Neural progenitor cell (in vitro differentiated cells): ENCODE data around the gene CCDC33. TPM values are rescaled to one million over a fixed set of nuclear protein-coding genes. Genes with fewer than 3 reads are reported as not detected.

Experiments used
- DNase-seq: peaks from one replicate; pipeline ENCODE4 v3.0.0-alpha.2; 2016; ENCODE audit warnings: low spot score
- H2AFZ ChIP-seq: fragments of 200-600 bp; sonication (generic); replicated peaks from 2 replicates; pipeline ENCODE4 v1.6.1; 2016; ENCODE audit warnings: antibody characterized with exemption
- H3F3A ChIP-seq: fragments of 200-600 bp; sonication (generic); 2 replicates; pipeline ENCODE4 v1.6.1; 2016; ENCODE audit warnings: antibody characterized with exemption, low read depth
- H3K27ac ChIP-seq: fragments of 200-600 bp; sonication (generic); 2 replicates; pipeline ENCODE4 v1.5.1; 2016; ENCODE audit warnings: mild to moderate bottlenecking
- H3K27me3 ChIP-seq: fragments of 200-600 bp; sonication (generic); 2 replicates; pipeline ENCODE4 v1.6.1; 2016; ENCODE audit warnings: mild to moderate bottlenecking, moderate library complexity
- H3K36me3 ChIP-seq: fragments of 200-600 bp; sonication (generic); 2 replicates; pipeline ENCODE4 v1.5.1; 2016
- H3K4me1 ChIP-seq: fragments of 200-600 bp; sonication (generic); 2 replicates; pipeline ENCODE4 v1.6.1; 2016; ENCODE audit warnings: mixed run types
- H3K4me2 ChIP-seq: fragments of 200-600 bp; sonication (generic); 2 replicates; pipeline ENCODE4 v1.6.1; 2016
- H3K4me3 ChIP-seq: fragments of 200-600 bp; sonication (generic); 2 replicates; pipeline ENCODE4 v1.5.1; 2016
- H3K79me2 ChIP-seq: fragments of 200-600 bp; sonication (generic); 2 replicates; pipeline ENCODE4 v1.6.1; 2016; ENCODE audit warnings: low read depth
- H3K9ac ChIP-seq: fragments of 200-600 bp; sonication (generic); 2 replicates; pipeline ENCODE4 v1.6.1; 2016
- H3K9me3 ChIP-seq: fragments of 200-600 bp; sonication (generic); 2 replicates; pipeline ENCODE4 v1.5.1; 2016; ENCODE audit warnings: low read depth
- H4K20me1 ChIP-seq: fragments of 200-600 bp; sonication (generic); 2 replicates; pipeline ENCODE4 v1.6.1; 2016; ENCODE audit warnings: low read depth
- H3K27ac Mint-ChIP-seq: 3 replicates; pipeline ENCODE4 v1.8.0; 2021; ENCODE audit warnings: mixed read lengths
- H3K27me3 Mint-ChIP-seq: 2 replicates; pipeline ENCODE4 v1.8.0; 2022; ENCODE audit warnings: low read depth, mild to moderate bottlenecking, inconsistent platforms, moderate library complexity, mixed read lengths; ENCODE audit not compliant: insufficient read depth
- H3K36me3 Mint-ChIP-seq: 3 replicates; pipeline ENCODE4 v1.8.0; 2021; ENCODE audit warnings: mixed read lengths
- H3K4me1 Mint-ChIP-seq: 3 replicates; pipeline ENCODE4 v1.8.0; 2021; ENCODE audit warnings: mixed read lengths
- H3K4me3 Mint-ChIP-seq: 3 replicates; pipeline ENCODE4 v1.8.0; 2021; ENCODE audit warnings: mild to moderate bottlenecking, moderate library complexity, mixed read lengths
- H3K9me3 Mint-ChIP-seq: 3 replicates; pipeline ENCODE4 v1.8.0; 2020; ENCODE audit warnings: mixed read lengths
- CTCF ChIP-seq: fragments of 200-600 bp; sonication (generic); IDR thresholded peaks from 2 replicates; pipeline ENCODE4 v1.5.1; 2017; ENCODE audit warnings: antibody characterized with exemption, mild to moderate bottlenecking
- EZH2 ChIP-seq: fragments of 200-600 bp; sonication (generic); IDR thresholded peaks from 2 replicates; pipeline ENCODE4 v1.6.1; 2017; ENCODE audit warnings: antibody characterized with exemption, mild to moderate bottlenecking, moderate library complexity
- EZH2phosphoT487 ChIP-seq: fragments of 200-600 bp; sonication (generic); IDR thresholded peaks from 2 replicates; pipeline ENCODE4 v1.6.1; 2017; ENCODE audit warnings: antibody characterized with exemption
- total RNA-seq: library from RNA; depleted of rRNA; stranded (reverse); fragments of >200 nt; gene quantifications from 2 replicates; pipeline ENCODE4 v1.2.3, GENCODE V29; 2015; ENCODE audit warnings: low replicate concordance

CCDC33 gene
- total RNA-seq, 1 donor from 2014 or later: not detected

- peaks cover 22% of the 10 kb centered on the region for H3K27me3 Mint-ChIP-seq
- peak; percentile 87 for DNase-seq
- H3K4me3 Mint-ChIP-seq: peak overlapping the region; percentile 78
- Histone ChIP-seq H3K4me3 (no peak overlapping the region), H3K27me3 (no peaks in the 10 kb centered on the region), H3K36me3 (no peaks in the 10 kb centered on the region), H4K20me1 (no peaks in the 10 kb centered on the region), H2AFZ (no peak overlapping the region), H3K79me2 (no peaks in the 10 kb centered on the region), H3K4me1 (peaks cover 61% of the 10 kb centered on the region), H3F3A (peaks cover 45% of the 10 kb centered on the region), H3K9me3 (no peaks in the 10 kb centered on the region), H3K9ac (no peak overlapping the region), H3K4me2 (peak overlapping the region; percentile 70), H3K27ac (no peak overlapping the region)
- peaks cover 2% of the 10 kb centered on the region for H3K9me3 Mint-ChIP-seq
- TF ChIP-seq EZH2phosphoT487 (no peak), EZH2 (no peak), CTCF (peak; percentile 69)
- H3K36me3 Mint-ChIP-seq: no peaks in the 10 kb centered on the region
- H3K4me1 Mint-ChIP-seq: peaks cover 88% of the 10 kb centered on the region
- peak overlapping the region; percentile 62 for H3K27ac Mint-ChIP-seq
Measured at GRCh38 chr15:74307827-74308811, 72.0 kb downstream of the CCDC33 start.

DNA sequence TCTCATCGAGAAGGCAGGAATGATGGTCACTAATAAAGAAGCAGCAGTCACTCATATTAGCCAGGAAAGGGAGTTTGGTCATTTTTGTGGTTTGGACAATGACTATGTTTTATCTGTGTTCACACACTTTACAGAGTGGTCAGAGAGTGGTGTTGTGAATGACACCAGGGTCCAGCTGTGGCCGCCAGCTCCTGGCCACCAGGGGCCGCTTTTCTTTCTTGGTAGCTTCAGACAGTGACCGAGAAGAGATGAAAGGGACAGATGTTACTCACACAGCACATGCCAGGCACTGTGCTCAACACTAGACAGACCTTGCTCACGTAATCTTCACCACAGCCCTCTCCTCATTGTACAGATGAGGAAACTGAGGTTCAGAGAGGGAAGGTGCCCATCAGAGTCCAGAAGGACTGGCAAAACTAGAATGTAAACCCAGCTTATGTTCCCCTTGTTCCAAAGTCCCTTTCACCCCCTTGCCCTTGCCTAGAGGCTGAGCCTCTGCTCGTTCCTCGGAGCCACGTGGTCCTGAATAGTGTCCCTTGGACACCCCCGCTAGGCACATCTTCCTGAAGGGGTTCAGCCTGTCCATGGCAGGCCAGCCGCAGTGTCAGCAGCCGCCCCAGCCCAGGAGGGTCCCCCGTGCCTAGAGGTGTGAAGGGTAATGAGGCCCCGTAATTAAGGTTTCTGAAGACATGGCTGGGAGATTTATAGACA, 75.8 kb downstream of the CCDC33 start:
- Histone ChIP-seq H3K27me3 (no peaks in the 10 kb centered on the region), H3K36me3 (no peaks in the 10 kb centered on the region), H3F3A (peaks cover 24% of the 10 kb centered on the region), H3K9ac (no peak overlapping the region), H3K79me2 (no peaks in the 10 kb centered on the region), H3K9me3 (no peaks in the 10 kb centered on the region), H2AFZ (no peak overlapping the region), H4K20me1 (no peaks in the 10 kb centered on the region), H3K4me2 (no peak overlapping the region), H3K27ac (no peak overlapping the region), H3K4me3 (no peak overlapping the region), H3K4me1 (peaks cover 33% of the 10 kb centered on the region)
- TF ChIP-seq EZH2: no peak
- TF ChIP-seq CTCF: peak; percentile 79
- no peak for TF ChIP-seq EZH2phosphoT487
- Mint-ChIP-seq H3K4me3 (no peak overlapping the region), H3K27me3 (peaks cover 18% of the 10 kb centered on the region), H3K36me3 (no peaks in the 10 kb centered on the region), H3K4me1 (peaks cover 61% of the 10 kb centered on the region), H3K9me3 (no peaks in the 10 kb centered on the region), H3K27ac (peak overlapping the region; percentile 80)
- DNase-seq: peak; percentile 73

GRCh38 chr15:74312445-74313007, 76.4 kb downstream of the CCDC33 start:
- no peak overlapping the region for H2AFZ ChIP-seq
- H3K4me3 ChIP-seq: no peak overlapping the region
- H3K9me3 ChIP-seq: no peaks in the 10 kb centered on the region
- no peak overlapping the region for H3K27ac ChIP-seq
- TF ChIP-seq CTCF (no peak), EZH2phosphoT487 (no peak), EZH2 (no peak)
- H3K27me3 ChIP-seq: no peaks in the 10 kb centered on the region
- H3K9ac ChIP-seq: no peak overlapping the region
- no peak overlapping the region for H3K4me3 Mint-ChIP-seq
- H3K27ac Mint-ChIP-seq: peak overlapping the region; percentile 80
- H3K36me3 ChIP-seq: no peaks in the 10 kb centered on the region
- H3K4me1 Mint-ChIP-seq: peaks cover 61% of the 10 kb centered on the region
- no peak for DNase-seq
- H4K20me1 ChIP-seq: no peaks in the 10 kb centered on the region
- H3F3A ChIP-seq: peaks cover 20% of the 10 kb centered on the region
- no peaks in the 10 kb centered on the region for H3K79me2 ChIP-seq
- peaks cover 18% of the 10 kb centered on the region for H3K27me3 Mint-ChIP-seq
- H3K4me2 ChIP-seq: no peak overlapping the region
- H3K9me3 Mint-ChIP-seq: no peaks in the 10 kb centered on the region
- no peaks in the 10 kb centered on the region for H3K36me3 Mint-ChIP-seq
- peaks cover 31% of the 10 kb centered on the region for H3K4me1 ChIP-seq
